ENCODE measurements around the gene SRGAP2C. TPM values are rescaled to one million over a fixed set of nuclear protein-coding genes. Genes with fewer than 3 reads are reported as not detected.
"Not testable (repeated sequence)": the region's sequence is repeated elsewhere in the genome, so short reads cannot be mapped to it uniquely, and the experiment has no call there.

SRGAP2C gene
- total RNA-seq, 1 experiment from 2014 or later: 10.4 TPM

- not testable (repeated sequence) for DNase-seq (ENCODE audit: low spot score)
These were observed 148.1 kb downstream of the SRGAP2C start for GRCh38 chr1:121332599-121333562.

- not testable (repeated sequence) for DNase-seq (ENCODE audit: low spot score)
These were observed 153.2 kb downstream of the SRGAP2C start for GRCh38 chr1:121337958-121338357.

GRCh38 chr1:121339611-121340010 is 154.8 kb downstream of the SRGAP2C start:
- not testable (repeated sequence) for DNase-seq (ENCODE audit: low spot score)

DNA sequence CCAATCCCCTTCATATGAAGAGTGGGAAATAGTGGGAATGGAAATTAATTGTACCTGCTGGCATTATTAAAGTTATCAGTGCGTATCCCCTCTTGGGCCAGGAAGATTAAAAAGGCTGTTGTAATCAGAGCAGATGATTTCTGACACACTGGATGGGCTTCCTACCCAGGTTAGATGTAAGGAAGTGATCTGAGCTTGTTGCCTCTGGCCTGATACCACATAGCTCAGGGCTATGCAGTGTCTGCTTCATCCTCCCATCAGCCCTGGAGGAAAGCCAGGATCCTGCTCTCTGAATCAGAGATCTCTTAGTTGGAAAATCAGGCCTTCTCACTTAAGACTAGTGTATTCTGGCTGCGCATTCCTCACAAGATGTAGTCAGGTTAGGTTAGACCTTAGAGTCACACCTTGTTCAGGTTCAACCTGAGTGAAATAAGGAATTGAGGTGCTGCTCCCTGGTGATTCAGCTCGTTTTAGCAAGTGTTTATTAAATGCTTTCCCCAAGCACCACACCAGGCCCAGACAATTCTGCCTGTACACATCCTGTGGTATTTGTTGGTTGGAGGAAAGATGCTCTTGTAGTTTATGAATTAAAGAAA is 158.6 kb downstream of the SRGAP2C start:
- not testable (repeated sequence) for DNase-seq (ENCODE audit: low spot score)

GRCh38 chr1:121344355-121344754 is 159.6 kb downstream of the SRGAP2C start:
- DNase-seq (ENCODE audit: low spot score): not testable (repeated sequence)

DNA sequence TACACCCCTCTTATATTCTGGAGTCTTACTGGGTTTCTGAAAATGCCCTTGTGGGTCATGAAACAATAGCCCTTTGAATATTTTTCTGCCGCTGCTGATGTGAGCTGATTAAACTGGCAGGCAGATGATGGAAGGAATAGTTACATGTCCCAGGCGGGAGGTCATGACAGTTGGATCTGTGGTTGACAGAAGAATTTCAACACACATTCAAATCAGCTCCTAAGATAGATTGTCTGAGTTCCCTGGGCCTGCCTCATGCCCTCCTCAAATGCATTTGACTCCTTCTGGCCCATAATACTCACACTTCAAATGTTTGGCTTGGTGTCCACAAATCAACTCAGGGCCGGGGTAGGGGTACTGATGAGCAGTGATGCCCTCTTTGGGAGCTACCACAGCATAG is 161.9 kb downstream of the SRGAP2C start:
- DNase-seq (ENCODE audit: low spot score): not testable (repeated sequence)

- DNase-seq (ENCODE audit: low spot score): peak; percentile 1
These were observed 162.7 kb downstream of the SRGAP2C start for GRCh38 chr1:121347476-121347875.

- DNase-seq (ENCODE audit: low spot score): not testable (repeated sequence)
These were observed 163.3 kb downstream of the SRGAP2C start for GRCh38 chr1:121348115-121348514.

- not testable (repeated sequence) for DNase-seq (ENCODE audit: low spot score)
These were observed 164.7 kb downstream of the SRGAP2C start for GRCh38 chr1:121349332-121349967.

GRCh38 chr1:121355711-121356420 is 171.1 kb downstream of the SRGAP2C start:
- DNase-seq (ENCODE audit: low spot score): not testable (repeated sequence)

- DNase-seq (ENCODE audit: low spot score): not testable (repeated sequence)
These were observed 172.0 kb downstream of the SRGAP2C start for GRCh38 chr1:121356819-121357218.

DNA sequence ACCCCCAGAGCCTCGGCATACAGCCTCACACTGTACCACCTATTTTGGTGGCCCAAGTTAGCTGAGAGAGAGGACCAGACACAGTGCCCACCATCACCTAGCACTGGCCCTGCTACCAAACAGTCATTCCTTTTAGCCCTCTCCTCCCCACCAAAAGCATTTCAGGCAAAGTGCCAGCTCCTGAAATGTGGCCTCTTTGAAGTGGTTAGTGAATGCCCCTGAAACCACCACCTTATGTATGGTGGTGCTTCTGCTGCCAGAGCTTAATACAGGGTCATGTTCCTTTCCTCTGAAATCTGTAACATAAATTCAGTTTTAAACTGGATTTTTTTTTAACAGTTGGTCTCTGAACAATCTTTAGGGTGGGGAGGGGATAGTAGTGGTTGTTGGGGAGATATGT is 175.8 kb downstream of the SRGAP2C start:
- not testable (repeated sequence) for DNase-seq (ENCODE audit: low spot score)

DNA sequence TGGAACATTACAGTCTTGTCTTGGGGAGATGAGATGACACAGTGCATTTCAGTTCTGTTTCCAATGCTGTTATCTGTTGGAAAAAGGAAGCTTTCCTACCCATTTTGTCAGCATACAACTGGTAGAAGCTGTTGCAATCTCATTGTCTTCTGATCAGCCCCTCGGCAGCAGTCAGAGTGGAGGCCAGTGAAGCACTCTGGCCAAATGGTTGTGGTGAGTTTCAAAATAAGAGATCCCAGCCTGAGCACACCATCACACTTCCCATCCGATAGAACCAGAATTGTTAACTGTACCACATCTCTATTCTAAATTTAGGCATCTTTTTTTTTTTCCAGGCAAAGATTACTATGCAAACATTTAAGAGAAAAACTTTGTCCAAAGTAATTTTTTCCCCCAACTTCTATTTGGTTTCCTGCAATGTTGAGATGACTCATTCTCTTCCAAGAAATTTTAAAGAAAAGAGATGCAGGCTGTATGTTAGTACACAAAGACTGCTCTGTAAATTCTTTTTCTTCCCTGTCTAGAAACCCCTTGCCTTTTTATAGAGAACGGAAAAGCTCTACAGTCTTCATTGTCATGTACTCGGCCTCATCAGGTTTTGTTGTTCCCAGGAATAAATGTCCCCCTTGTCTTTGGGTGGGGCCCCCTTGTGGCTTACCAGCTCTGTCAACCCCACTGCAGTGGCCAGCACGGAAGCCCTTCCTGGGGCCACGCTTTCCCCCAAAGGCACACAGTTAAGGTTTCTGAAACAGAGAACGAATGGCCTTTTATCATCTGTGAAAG is 176.9 kb downstream of the SRGAP2C start:
- DNase-seq (ENCODE audit: low spot score): not testable (repeated sequence)

- DNase-seq (ENCODE audit: low spot score): not testable (repeated sequence)
These were observed 177.6 kb downstream of the SRGAP2C start for GRCh38 chr1:121362234-121362883.

GRCh38 chr1:121365316-121365715 is 180.5 kb downstream of the SRGAP2C start:
- DNase-seq (ENCODE audit: low spot score): not testable (repeated sequence)

GRCh38 chr1:121365723-121366122 is 180.9 kb downstream of the SRGAP2C start:
- not testable (repeated sequence) for DNase-seq (ENCODE audit: low spot score)

DNA sequence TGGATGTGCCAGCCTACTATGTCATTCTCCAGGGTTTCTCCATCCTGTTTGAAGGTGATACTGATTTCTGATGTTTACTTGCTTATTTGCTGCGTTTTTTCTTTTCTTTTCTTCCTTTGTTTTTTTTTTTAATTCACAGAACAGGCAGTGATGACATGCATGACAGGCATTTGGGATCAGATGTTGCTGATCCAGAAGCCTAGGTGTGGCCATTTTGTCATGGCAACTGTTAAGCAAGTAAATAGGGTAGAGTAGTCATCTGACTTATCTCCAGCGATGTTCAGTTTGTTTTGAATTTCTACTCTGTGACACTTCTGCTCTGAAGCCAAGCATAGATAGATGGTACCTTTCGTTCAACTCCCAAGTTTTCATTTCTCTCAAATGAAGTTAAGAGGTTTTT is 181.4 kb downstream of the SRGAP2C start:
- not testable (repeated sequence) for DNase-seq (ENCODE audit: low spot score)

- DNase-seq (ENCODE audit: low spot score): not testable (repeated sequence)
These were observed 184.1 kb downstream of the SRGAP2C start for GRCh38 chr1:121368910-121369309.

- DNase-seq (ENCODE audit: low spot score): not testable (repeated sequence)
These were observed 185.2 kb downstream of the SRGAP2C start for GRCh38 chr1:121369959-121370358.

GRCh38 chr1:121374851-121375367 is 190.1 kb downstream of the SRGAP2C start:
- DNase-seq (ENCODE audit: low spot score): not testable (repeated sequence)
